ENCODE data around the gene ANKRD33. TPM values are rescaled to one million over a fixed set of nuclear protein-coding genes. Genes with fewer than 3 reads are reported as not detected.

Gene ANKRD33
- total and polyA plus RNA-seq, 2 of the 8 experiments (the other 6 are each of a cell fraction or from before 2014, with no cell fraction given): 0.41 to 0.53 TPM

DNA sequence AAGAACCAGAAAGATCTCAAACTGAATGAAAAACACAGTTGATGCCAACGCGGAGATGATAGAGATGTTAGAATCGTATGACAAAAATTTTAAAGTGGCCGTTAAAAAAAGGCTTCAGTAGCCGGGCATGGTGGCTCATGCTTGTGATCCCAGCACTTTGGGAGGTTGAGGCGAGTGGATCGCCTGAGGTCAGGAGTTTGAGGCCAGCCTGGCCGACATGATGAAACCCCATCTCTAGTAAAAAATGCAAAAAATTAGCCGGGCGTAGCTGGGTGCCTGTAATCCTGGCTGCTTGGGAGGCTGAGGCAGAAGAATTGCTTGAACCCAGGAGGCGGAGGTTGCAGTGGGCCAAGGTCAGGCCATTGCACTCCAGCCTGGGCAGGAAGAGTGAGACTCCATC, 14.0 kb downstream of the ANKRD33 start:
- H3K79me1 ChIP-seq (ENCODE audit: low read depth, low read length): no peaks in the 10 kb centered on the region
- H3K4me2 ChIP-seq (ENCODE audit: insufficient read depth in 1 of 2, low read depth in 2 of 2, low read length in 2 of 2): no peak overlapping the region
- H3K36me3 ChIP-seq (ENCODE audit: control insufficient read depth in 2 of 4, insufficient read depth in 4 of 4, low read length in 3 of 4): no peaks in the 10 kb centered on the region
- H3K23ac ChIP-seq (ENCODE audit: insufficient read length): no peak overlapping the region
- no peak overlapping the region for H3K56ac ChIP-seq (replicated peaks; ENCODE audit: insufficient read length, low read depth, low read length)
- no peak overlapping the region for H2BK15ac ChIP-seq (ENCODE audit: low read length)
- H2BK20ac ChIP-seq (ENCODE audit: low read length): no peak overlapping the region
- no peak overlapping the region for H4K91ac ChIP-seq (replicated peaks; ENCODE audit: insufficient read length, low read length)
- H3K4me1 ChIP-seq (replicated peaks in 1 of 4; ENCODE audit: control insufficient read depth in 3 of 4, insufficient read depth in 4 of 4, low read length in 3 of 4): no peaks in the 10 kb centered on the region
- no peak overlapping the region for H3K9ac ChIP-seq (replicated peaks in 1 of 4; ENCODE audit: extremely low read depth in 1 of 4, low read depth in 3 of 4, low read length in 3 of 4)
- no peak overlapping the region for H2AK5ac ChIP-seq (ENCODE audit: low read depth, low read length)
- 91% methylated on average over 11 of the region's 11 CpGs; no CpG with 5 or more reads in 1 of the 2 experiments for WGBS, 2 experiments (ENCODE audit: extremely low coverage in 1 of 2, insufficient coverage in 1 of 2, insufficient read length in 1 of 2, insufficient replicate concordance in 2 of 2, low coverage in 1 of 2, low lambda C conversion rate in 2 of 2, missing lambda C conversion rate in 1 of 2)
- peaks cover 0 to 2% of the 10 kb centered on the region in 2 experiments for H4K20me1 ChIP-seq (replicated peaks in 1 of 2; ENCODE audit: control insufficient read depth in 1 of 2, insufficient read depth in 2 of 2, low read length in 2 of 2)
- no peak overlapping the region for H3K4ac ChIP-seq (replicated peaks; ENCODE audit: insufficient read length, low read depth, low read length)
- H3K4me3 ChIP-seq (ENCODE audit: extremely low read depth in 1 of 4, insufficient read depth in 2 of 4, low read depth in 3 of 4, low read length in 4 of 4): no peak overlapping the region
- H2AFZ ChIP-seq (ENCODE audit: low read length): no peak overlapping the region
- no peak overlapping the region for H2BK5ac ChIP-seq (ENCODE audit: low read depth, low read length)
- DNase-seq (ENCODE audit: low read depth in 1 of 2, low spot score in 2 of 2) (no peak), FAIRE-seq (no peak)
- no peak overlapping the region for H4K5ac ChIP-seq (ENCODE audit: insufficient read length, low read depth, low read length)
- peaks cover 0 to 4% (median 4%) of the 10 kb centered on the region in 4 experiments; a peak in 4 of 7 replicates for H3K27me3 ChIP-seq (replicated peaks in 1 of 4; ENCODE audit: control insufficient read depth in 3 of 4, extremely low read depth in 1 of 4, insufficient read depth in 3 of 4, low read length in 3 of 4)
- no peak overlapping the region for H4K8ac ChIP-seq (ENCODE audit: extremely low read depth, insufficient read depth, low read length)
- POLR2A ChIA-PET (ENCODE audit: partially characterized antibody): no interaction called here
- CTCF ChIA-PET (ENCODE audit: partially characterized antibody): interaction anchor here (1.2 to 10.9 kb wide), 5 partner anchors 10 to 68 kb away, joined by 4 to 140 read pairs (median 7); no protein-coding TSS in a partner anchor
- H3K9me3 ChIP-seq (ENCODE audit: insufficient read depth in 2 of 2, low read depth in 1 of 2, low read length in 1 of 2): no peaks in the 10 kb centered on the region
- no peaks in the 10 kb centered on the region; the same call in none of the 2 replicates for H3K23me2 ChIP-seq (ENCODE audit: low read depth, low read length)
- no peak for TF ChIP-seq JUN (IDR thresholded peaks at IDR 0.05; ENCODE audit: low read depth, low read length)
- TF ChIP-seq ZNF274 (IDR thresholded peaks at IDR 0.05; ENCODE audit: borderline replicate concordance, extremely low read depth, low read length): no peak
- TF ChIP-seq KDM1A (IDR thresholded peaks at IDR 0.05; ENCODE audit: borderline replicate concordance, low read length): no peak
- no peak for TF ChIP-seq CEBPB (IDR thresholded peaks at IDR 0.05; ENCODE audit: low read depth, low read length)
- no peak for TF ChIP-seq RBBP5 (IDR thresholded peaks at IDR 0.05; ENCODE audit: borderline replicate concordance, low read depth, low read length)
- no peak for TF ChIP-seq EZH2 (IDR thresholded peaks at IDR 0.05; ENCODE audit: low read depth, low read length, severe bottlenecking)
- no peak for TF ChIP-seq SUZ12 (IDR thresholded peaks at IDR 0.05; ENCODE audit: low read length)
- TF ChIP-seq HDAC2 (IDR thresholded peaks at IDR 0.05; ENCODE audit: borderline replicate concordance in 1 of 2, low read depth in 2 of 2, low read length in 2 of 2): no peak
- no peak for TF ChIP-seq POU5F1 (IDR thresholded peaks at IDR 0.05; ENCODE audit: low read depth, low read length)
- no peak overlapping the region for H3K27ac ChIP-seq (ENCODE audit: low read depth, low read length)
- H2BK120ac ChIP-seq (replicated peaks; ENCODE audit: low read depth, low read length): no peak overlapping the region
- no peaks in the 10 kb centered on the region for H3K79me2 ChIP-seq (ENCODE audit: control insufficient read depth in 1 of 2, insufficient read depth in 2 of 2, low read length in 2 of 2)
- H3K14ac ChIP-seq (ENCODE audit: insufficient read length): no peak overlapping the region
- no peak overlapping the region for H3K18ac ChIP-seq (ENCODE audit: extremely low read depth, low read length)
- no peak overlapping the region for H2BK12ac ChIP-seq (ENCODE audit: low read depth, low read length)

Data from H1 (cell line).